NB4 (cell line): ENCODE results near the gene MBOAT7.

Source experiments
- DNase-seq: peaks from one replicate; pipeline ENCODE4 v3.0.0; 2010; ENCODE audit warnings: low read depth
- H3K4me3 ChIP-seq: one replicate; pipeline ENCODE4 v1.5.1; 2011; ENCODE audit warnings: mild to moderate bottlenecking, low read depth, low read length, moderate library complexity
- MYC ChIP-seq: IDR thresholded peaks from 2 replicates; pipeline ENCODE4 v1.6.1; 2011; ENCODE audit warnings: low read depth, low read length
- POLR2A ChIP-seq: IDR thresholded peaks from 2 replicates; pipeline ENCODE4 v1.6.1; 2011; ENCODE audit warnings: mild to moderate bottlenecking; ENCODE audit not compliant: insufficient read length; ENCODE audit errors: extremely low read depth
- TF ChIP-seq, protein P1 (sequence below): IDR thresholded peaks from 2 replicates; pipeline ENCODE4 v1.6.1; 2011; ENCODE audit warnings: low read depth, low read length
- TF ChIP-seq, protein P2 (sequence below): IDR thresholded peaks from one replicate; pipeline ENCODE4 v1.5.1; 2012; ENCODE audit warnings: low read depth, low read length

The MBOAT7 gene

DNA sequence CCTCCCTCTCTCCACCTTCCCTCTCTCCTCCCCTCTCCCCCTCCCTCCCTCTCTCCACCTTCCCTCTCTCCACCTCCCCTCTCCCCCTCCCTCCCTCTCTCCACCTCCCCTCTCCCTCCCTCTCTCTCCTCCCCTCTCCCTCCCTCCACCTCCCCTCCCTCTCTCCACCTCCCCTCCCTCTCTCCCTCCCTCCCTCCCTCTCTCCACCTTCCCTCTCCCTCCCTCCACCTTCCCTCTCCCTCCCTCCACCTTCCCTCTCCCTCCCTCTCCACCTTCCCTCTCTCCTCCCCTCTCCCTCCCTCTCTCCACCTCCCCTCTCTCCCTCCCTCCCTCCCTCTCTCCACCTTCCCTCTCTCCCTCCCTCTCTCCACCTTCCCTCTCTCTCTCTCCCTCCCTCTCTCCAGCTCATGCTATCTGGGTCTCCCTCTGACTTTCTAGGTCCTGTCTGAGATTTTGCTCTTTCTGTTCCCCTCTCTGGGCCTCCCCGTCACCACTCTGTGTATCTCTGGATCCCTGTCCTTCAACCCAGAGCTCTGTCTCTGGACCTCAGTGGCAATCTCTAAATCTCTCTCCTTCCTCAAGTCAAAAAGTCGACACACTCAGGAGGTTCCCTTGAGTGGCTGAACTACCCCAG is 55.3 kb downstream of the MBOAT7 start:
- TF ChIP-seq, protein P1, sequence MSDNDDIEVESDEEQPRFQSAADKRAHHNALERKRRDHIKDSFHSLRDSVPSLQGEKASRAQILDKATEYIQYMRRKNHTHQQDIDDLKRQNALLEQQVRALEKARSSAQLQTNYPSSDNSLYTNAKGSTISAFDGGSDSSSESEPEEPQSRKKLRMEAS: no peak
- TF ChIP-seq, protein P2, sequence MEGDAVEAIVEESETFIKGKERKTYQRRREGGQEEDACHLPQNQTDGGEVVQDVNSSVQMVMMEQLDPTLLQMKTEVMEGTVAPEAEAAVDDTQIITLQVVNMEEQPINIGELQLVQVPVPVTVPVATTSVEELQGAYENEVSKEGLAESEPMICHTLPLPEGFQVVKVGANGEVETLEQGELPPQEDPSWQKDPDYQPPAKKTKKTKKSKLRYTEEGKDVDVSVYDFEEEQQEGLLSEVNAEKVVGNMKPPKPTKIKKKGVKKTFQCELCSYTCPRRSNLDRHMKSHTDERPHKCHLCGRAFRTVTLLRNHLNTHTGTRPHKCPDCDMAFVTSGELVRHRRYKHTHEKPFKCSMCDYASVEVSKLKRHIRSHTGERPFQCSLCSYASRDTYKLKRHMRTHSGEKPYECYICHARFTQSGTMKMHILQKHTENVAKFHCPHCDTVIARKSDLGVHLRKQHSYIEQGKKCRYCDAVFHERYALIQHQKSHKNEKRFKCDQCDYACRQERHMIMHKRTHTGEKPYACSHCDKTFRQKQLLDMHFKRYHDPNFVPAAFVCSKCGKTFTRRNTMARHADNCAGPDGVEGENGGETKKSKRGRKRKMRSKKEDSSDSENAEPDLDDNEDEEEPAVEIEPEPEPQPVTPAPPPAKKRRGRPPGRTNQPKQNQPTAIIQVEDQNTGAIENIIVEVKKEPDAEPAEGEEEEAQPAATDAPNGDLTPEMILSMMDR: no peak
- no peak for TF ChIP-seq POLR2A
- no peak for DNase-seq
- H3K4me3 ChIP-seq: no peak overlapping the region

DNA sequence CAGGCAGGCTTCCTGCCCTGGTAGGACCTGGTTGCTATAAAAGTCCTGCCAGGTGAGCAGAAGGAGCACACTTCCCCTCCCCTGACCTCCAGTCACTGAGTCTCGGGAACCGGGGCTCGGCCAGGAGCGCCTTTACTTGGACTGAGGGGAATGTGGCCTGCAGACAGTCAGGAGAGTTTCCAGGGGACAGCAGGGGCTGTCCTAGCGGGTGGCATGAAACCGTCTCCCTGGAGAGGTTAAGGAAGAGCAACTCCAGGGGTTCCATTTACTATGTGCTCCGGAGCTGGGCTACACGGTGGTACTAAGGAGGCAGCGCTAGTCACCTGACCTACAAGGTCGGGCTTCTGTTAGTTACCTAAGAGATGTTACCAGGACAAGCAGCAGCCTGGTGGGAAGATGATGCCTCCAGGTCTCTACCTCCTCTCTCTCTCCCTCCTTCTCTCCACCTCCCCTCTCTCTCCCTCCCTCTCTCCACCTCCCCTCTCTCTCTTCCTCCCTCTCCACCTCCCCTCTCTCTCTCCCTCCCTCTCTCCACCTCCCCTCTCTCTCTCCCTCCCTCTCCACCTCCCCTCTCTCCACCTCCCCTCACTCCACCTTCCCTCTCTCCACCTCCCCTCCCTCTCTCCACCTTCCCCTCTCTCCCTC is 55.9 kb downstream of the MBOAT7 start:
- H3K4me3 ChIP-seq: no peak overlapping the region
- TF ChIP-seq POLR2A: no peak
- TF ChIP-seq, protein P2: no peak
- TF ChIP-seq, protein P1: no peak
- no peak for TF ChIP-seq MYC
- DNase-seq: no peak

DNA sequence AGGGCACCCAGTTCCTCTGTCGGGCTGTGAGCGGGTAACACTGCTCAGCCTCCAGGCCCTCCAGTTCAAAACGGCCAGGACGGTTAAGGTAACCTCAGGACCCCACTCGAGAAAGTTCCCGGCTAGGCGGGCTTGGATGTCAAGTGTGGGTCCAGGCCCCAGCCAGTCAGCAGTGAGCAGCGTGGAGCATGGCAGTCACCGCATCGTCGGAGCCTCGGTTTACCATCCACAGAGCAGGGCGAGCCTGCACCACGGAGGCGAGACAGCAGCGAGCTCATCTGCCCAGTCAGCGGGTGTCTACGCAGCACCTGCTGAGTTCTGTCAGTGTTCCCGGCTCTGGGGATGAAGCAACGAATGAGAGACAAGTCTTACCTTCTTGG is 59.8 kb downstream of the MBOAT7 start:
- no peak for TF ChIP-seq POLR2A
- TF ChIP-seq, protein P2: no peak
- no peak for TF ChIP-seq MYC
- TF ChIP-seq, protein P1: no peak
- no peak for DNase-seq
- no peak overlapping the region for H3K4me3 ChIP-seq

DNA sequence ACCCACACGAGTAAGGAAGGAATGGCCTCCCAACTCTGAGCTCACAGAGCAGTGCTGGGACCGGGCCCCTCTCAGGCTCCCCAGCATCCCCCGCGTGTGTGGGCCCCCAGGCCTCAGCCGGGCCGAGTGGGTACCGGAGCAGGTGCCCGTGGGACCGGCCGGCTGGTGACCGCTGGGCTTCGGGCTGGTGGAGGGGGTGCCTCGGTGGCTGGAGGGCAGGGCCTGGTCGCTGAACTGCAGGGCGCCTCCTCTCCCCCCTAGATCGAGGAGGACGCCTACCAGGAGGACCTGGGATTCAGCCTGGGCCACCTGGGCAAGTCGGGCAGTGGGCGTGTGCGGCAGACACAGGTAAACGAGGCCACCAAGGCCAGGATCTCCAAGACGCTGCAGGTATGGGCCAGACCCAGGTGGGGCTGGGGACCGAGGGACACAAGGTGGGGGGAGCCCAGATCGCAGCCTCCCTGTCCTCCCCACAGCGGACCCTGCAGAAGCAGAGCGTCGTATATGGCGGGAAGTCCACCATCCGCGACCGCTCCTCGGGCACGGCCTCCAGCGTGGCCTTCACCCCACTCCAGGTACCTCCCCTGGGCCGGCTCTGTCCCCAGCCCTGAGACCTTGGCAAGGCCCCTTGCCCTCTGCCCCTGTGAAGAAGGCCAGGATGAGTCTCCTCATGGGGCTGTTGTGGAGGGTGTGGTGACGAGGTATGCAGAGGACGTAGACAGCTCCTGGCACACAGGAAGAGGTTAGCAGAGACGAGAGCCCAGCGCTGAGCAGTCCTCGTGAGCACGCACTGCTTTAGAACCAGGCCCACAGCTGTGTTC is 60.4 kb downstream of the MBOAT7 start:
- TF ChIP-seq, protein P1: no peak
- TF ChIP-seq POLR2A (no peak), MYC (no peak)
- TF ChIP-seq, protein P2: no peak
- H3K4me3 ChIP-seq: no peak overlapping the region
- no peak for DNase-seq

DNA sequence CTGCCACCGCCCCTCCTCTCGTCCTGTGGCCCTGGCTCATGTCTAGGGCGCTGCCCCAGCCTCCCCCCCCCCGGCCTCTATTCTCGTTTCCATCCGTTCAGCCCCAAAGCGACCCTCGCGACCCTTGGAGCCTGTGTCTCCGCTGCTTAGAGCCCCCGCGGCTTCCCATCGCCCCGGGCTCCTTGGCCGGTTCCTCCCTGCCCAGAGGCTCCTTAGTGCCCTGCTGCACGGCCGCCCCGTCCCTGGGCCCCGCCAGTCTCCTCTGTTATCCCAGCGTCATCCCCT is 61.0 kb downstream of the MBOAT7 start:
- no peak overlapping the region for H3K4me3 ChIP-seq
- no peak for DNase-seq
- TF ChIP-seq POLR2A (no peak), MYC (no peak)
- TF ChIP-seq, protein P1: no peak
- TF ChIP-seq, protein P2: no peak
